HG03097 (cell line): ENCODE data around the gene MAPRE2.

Experiments
- ATAC-seq: cut with Tn5 transposase; IDR thresholded peaks from one replicate; pipeline ENCODE4 v1.9.1; 2021; ENCODE audit not compliant: unreplicated experiment, low FRiP score

MAPRE2 gene

DNA sequence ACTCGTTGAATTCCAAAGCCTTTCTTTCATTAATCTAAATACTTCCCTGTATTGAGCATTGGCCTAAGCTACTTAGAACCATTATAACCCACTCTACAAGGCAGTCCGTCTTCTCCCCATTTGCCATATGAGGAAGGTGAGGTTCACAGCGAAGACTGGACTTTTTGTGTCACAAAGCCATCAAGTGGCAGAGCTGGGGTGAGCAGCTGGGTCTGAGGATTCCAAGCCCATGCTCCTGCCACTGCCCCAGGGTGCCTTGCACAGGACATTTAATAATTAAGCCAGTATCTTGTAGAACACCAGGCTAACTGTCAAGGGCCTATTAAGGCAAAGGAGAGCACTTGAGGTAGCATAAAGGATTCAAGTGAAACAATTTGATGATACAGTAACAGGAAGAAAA is 130.8 kb downstream of the MAPRE2 start:
- ATAC-seq, result no peak

DNA sequence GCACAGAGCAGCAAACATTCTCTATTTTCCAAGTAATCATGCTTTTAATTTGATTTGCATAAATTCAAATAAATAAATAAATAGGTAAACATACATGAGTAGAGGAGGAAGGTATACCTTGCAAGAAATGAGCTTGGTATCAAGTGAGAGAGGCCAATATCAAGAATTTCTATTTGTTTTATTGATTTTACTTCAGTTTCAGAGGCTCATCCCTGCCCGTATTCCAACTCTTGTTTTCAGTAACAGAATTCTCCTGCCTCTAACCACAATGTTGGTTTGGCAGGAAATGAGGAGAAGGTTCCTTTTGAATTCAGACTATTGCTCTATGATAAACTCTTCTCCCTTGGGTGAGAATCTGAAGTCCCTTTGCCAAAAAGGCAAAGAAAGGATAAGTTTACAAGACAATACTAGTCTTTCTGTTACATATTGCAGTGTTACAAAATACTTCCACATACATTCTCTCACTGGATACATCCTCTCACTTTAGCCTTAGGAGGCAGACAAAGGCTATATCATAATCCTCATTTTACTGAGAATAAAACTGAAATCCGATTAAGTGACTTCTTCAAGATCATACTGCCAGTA is 131.3 kb downstream of the MAPRE2 start:
- no peak for ATAC-seq

DNA sequence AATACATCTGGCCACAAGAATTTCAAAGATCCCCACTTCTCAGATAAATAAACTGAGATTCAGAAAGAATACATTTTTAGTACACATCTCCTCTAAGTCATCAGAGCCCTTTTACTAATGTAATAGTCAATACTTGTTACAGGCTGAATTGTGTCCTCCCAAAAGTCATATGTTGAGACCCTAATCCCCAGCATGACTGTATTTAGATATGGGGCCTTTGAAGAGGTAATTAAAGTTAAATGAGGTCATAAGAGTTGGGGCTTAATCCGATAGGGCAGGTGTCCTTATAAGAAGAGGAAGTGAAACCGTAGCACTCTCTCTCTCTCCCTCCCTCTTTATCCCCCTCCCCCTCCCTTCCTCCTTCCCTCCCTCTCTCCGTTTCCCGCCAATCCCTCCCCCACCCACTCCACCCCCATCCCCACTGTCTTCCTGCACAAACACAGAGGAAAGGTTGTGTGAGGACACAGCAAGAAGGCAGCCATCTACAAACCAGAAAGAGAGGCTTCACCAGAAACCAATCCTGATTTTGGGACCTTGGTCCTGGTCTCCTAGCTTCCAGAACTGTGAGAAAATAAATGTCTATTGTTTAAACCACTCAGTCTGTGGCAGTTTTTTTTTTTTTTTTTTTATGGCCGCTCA is 133.0 kb downstream of the MAPRE2 start:
- peak; percentile 89 for ATAC-seq

DNA sequence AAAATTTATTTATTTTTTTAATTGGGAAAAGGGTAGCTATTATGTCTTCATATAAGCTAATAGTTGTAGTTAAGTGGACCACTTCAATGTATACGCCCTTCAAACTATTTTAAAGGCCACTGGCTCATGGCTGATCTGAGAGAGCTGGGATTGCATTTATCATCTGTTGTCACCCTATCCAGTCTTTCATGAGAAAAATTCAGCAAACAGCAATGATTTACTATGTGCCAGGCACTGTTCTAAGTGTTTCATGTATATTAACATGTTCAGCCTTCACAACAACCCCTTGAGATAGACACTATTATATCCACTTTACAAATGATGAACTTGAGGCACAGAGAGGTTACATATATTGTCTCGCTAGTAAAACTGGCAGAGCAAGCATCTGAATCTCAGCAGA is 133.5 kb downstream of the MAPRE2 start:
- ATAC-seq, result no peak

DNA sequence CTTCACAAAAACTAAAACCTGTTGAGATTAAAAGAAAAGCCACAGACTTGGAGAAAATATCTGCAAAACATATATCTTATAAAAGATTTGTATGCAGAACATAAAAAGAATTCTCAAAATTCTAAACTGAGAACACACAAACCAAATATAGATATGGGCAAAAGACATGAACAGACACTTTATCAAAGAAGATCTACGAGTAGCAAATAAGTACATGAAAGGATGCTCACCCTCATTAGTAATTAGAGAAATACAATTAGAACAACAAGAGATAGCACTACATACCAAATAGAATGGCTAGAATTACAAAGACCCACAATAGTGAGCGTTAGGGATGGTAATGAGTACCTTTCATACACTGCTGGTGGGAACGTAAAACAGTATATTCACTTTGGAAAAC is 135.7 kb downstream of the MAPRE2 start:
- no peak for ATAC-seq

DNA sequence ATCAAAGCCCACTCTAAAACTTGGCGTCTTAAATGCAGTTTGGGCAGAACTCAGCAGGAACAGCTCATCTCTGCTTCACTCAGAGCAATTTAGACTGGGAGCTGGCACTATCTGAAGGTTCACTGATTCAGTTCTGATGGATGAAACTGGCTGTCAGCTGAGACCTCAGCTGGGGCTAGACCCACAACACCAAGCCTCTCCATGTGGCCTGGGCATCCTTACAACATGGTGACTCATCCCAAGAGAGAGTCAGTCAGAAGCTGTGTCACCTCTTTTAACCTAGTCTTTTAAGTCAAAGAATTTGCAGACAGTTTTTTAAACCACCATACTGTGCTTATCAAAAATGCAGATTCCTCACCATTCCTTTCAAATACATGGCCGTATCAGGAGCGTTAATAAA is 137.0 kb downstream of the MAPRE2 start:
- ATAC-seq, result no peak

DNA sequence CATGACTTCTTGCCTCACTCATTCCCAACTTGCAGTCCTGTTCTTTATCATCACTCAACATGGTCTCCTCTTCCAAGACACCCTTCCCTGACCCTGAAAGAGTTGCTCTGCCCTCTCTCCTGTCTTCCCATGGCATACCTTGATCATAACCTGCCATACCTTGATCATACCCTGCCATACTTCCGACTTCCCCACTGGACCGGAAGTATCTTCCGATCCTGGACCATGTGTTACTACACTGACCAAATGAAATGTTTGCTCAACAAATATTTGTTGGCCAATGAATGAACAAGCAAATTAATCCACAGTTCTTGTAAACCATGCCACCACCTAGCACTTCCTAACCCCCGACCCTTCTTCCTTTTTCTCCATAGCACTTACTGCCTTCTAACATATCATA is 138.7 kb downstream of the MAPRE2 start:
- no peak for ATAC-seq

DNA sequence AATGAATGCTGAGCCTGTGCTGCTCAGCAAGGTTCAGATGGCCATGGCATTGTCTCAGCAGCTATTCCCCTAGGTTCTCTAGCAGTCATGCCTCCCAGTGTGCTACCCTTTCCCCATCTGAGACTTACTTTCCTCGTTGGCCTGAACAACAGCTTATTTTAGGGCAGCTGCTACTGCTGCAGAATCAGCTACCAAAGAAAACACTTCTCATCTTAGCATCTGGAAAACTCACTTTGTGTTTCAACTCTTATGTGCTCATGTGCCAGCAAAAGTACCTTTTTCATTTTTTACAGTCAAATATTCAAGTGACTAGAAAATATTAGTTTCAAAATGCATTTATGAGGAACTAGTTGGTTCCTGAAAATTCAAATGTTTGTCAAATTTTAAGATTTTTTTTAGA is 139.2 kb downstream of the MAPRE2 start:
- ATAC-seq, result no peak

DNA sequence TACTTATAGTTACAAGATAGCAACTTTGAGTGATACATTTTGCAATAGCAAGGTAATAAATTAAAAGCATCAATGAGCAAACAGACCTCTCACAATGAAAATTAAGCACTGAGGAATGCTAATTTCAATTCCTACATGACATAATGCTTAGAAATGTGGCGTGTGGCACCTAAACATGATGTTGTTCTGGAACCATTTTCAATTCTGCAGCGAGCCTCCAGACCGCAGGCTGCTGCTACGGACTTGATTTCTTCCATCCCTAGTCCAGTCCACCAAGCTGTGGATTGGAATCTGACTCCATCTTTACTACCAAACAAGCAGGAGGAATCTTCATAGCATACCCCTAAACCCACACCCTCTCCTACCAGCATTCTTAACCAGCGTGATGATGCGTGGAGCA is 140.9 kb downstream of the MAPRE2 start:
- ATAC-seq, result no peak

DNA sequence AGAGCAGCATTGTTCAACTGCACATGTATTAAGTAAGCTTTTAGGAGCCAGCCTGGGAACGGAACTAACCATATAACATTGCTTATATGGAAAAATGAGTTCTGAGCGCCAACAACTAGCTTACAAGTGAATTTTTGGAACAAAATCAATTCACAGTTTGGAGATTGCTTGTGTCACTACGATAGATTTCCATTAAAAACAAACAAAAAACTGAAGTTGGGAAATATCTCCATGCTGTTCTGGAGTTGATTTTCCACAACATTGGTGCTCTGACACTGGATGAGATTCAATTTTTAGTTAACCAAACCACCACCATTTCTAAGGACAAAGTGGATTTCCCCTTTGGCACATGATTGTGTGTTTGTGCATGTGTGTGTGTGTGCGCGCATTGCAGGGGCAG is 142.7 kb downstream of the MAPRE2 start:
- no peak for ATAC-seq

DNA sequence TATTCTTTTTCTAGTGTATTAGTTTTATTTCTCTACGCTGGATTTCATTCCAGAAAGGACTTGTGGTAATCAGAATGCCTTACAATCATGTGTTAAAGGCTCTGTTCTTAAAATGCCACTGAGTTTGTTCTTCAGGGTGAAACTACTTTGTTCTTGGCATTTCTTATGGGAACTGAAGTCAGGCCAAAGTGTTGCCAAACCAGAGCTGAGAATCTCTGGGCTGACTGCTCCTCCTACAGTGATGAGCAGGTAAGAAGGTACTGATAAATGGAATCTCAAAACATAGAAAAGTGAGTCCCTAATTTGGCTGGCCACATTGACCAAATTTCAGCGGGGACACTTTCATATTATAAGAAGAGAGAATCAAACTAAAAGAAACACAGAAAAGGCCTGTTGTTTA is 144.6 kb downstream of the MAPRE2 start:
- ATAC-seq, result no peak

DNA sequence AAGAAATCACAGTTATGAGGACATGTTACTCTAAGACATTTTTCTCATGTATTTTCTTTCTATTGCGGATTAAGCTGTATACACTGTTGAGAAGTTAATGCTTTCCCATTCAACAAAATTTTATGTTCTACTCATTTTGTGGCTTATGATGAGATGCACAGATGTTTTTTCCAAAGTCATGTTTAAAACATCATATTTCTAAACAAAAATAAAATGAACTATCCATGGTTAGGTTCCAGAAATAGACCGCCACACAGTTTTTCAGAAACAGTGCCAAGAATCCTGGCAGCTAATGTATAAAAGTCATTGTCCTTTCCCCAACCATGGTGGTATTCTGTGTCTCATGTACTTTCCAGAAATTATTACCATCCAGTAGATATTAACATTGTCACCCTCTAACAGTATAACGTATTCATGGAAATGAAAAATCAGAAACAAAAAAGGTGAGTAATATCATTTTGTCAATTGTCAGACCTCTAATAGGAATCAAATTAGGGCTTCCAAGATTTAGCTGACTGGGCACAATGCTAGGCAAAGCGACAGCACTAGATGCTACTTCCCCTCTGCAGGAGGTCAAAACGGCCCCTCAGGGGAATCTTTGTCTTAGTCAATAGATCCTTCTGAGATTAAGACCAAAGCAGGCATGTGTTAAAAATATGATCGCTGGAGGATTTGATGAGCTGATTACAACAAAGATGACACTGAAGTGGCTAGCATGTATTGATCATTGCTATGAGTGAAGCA is 145.2 kb downstream of the MAPRE2 start:
- no peak for ATAC-seq

DNA sequence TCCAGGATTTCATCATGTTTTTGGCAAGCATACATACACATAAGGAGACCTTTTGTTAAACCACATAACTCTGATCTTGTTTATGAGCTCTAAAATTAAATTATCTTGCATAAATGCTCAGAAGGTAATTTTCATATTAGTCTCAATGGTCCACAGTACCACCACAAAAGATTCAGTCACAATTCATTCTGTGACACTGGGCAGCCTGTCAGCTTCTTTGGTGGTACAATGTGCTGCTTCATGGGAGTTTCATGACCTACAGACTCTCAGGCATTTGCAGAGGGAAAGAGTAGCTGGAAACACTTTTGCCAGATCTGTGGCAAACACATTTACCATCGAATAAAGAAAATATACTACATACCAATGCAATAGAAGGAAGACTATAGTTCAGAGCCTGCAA is 148.3 kb downstream of the MAPRE2 start:
- no peak for ATAC-seq

DNA sequence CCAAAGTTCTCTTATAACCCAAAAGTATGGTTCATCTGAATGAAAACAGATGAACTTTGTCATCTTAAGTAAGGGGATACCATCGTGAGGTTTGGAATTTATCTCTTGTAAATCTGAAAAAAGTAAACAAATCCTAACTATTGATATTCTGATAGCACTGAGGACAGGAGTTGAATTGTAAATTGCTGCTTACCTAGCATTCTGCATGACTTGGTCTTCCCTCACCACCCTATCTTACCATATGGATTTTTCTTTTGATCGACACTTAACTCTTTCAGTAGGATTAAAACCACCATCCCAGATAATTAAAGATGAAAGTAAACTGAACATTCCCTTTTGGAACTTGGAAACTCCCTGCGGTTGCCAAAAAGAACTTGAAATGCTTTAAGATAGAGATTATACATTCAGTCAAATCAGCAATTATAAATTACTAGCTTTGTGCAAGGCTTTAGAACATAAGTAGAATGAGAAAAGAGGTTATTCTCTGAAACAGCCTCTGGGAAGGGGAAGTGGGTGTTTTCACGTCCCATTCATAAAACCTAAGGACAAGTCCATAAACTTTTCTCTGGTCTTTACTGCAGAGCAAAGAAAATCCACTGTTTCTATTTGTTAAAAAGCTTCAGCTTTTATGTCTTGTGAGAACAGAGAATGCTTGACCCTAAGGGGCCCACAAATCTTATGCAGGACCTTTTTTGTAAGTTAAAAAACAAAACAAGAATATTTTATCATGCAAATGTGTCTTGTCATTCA is 149.9 kb downstream of the MAPRE2 start:
- ATAC-seq, result no peak

DNA sequence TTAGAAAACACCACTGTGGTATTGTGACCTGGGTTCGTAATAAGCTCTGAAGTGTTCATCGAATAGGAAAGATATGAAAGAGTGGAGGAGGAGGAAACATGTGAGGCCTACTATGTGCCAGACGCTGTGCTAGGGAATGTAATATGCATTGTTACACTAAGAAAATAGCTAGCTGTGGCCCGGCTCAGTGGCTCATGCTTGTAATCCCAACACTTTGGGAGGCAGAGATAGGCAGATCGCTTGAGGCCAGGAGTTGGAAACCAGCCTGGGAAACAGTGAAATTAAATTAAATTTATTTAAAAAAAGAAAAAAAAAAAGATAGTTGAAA is 150.4 kb downstream of the MAPRE2 start:
- no peak for ATAC-seq

DNA sequence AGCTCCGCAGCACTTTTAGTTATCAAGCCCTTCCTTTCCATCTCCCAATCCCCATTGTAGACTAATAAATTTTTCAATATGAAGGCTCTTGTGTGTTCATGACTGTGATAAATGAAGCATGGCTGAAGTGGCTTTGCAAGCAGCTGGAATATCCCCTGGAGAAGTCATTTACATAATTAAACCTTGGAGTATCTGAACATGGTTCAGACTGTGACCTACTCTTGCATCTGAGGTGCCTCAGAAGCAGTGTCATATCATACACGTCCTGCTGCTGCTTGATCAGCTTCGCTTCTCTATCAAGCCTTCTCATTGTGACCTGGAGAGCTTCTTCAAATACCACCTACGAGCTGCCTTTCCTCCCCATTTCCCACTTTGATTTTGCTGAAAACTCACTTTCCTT is 151.2 kb downstream of the MAPRE2 start:
- no peak for ATAC-seq
